Measurements from ENCODE around the gene SP100. TPM values are rescaled to one million over a fixed set of nuclear protein-coding genes. Genes with fewer than 3 reads are reported as not detected.

The SP100 gene
- total and polyA plus RNA-seq, 2 of the 13 experiments (the other 11 are each of a cell fraction or from before 2014, with no cell fraction given): 12.6 to 16.5 TPM

DNA sequence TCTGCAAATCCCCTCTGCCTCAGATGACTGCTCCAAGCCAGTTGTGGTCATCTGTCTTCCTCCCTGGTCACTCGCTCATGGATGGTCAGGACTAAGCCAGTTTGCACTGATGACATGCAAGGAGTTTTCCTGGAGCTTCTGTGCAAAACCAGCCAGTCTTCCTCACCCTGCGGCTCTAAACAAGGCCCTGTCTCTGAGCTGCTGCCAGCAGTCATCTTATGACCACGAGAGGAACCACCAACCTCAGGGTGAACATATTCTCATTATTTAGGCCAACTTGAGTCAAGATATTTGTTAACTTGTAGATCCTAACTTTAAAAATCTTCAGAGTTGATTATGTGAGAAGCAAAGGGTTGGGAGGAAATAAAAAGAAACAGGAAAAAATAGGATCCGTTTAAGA is 176.8 kb downstream of the SP100 start (continued):
- TF ChIP-seq, protein P1, sequence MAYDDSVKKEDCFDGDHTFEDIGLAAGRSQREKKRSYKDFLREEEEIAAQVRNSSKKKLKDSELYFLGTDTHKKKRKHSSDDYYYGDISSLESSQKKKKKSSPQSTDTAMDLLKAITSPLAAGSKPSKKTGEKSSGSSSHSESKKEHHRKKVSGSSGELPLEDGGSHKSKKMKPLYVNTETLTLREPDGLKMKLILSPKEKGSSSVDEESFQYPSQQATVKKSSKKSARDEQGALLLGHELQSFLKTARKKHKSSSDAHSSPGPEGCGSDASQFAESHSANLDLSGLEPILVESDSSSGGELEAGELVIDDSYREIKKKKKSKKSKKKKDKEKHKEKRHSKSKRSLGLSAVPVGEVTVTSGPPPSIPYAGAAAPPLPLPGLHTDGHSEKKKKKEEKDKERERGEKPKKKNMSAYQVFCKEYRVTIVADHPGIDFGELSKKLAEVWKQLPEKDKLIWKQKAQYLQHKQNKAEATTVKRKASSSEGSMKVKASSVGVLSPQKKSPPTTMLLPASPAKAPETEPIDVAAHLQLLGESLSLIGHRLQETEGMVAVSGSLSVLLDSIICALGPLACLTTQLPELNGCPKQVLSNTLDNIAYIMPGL (CRISPR knock-in tag; IDR thresholded peaks at IDR 0.05; ENCODE audit: borderline replicate concordance in 1 of 2, low read depth in 1 of 2): no peak
- TF ChIP-seq MEIS2 (CRISPR knock-in tag; IDR thresholded peaks at IDR 0.05): no peak
- no peak for TF ChIP-seq NR2F6 (IDR thresholded peaks at IDR 0.05)
- TF ChIP-seq NR2F6 (CRISPR knock-in tag; IDR thresholded peaks at IDR 0.05): no peak
- no peak for TF ChIP-seq ZBTB1 (CRISPR knock-in tag; IDR thresholded peaks at IDR 0.05; ENCODE audit: borderline replicate concordance)
- no peak for TF ChIP-seq ATAD3A (CRISPR knock-in tag; IDR thresholded peaks at IDR 0.05)
- TF ChIP-seq, protein P2, sequence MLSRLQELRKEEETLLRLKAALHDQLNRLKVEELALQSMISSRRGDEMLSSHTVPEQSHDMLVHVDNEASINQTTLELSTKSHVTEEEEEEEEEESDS (CRISPR knock-in tag; IDR thresholded peaks at IDR 0.05; ENCODE audit: borderline replicate concordance): no peak
- TF ChIP-seq IRF2 (CRISPR knock-in tag; IDR thresholded peaks at IDR 0.05): no peak
- no peak for TF ChIP-seq PHF8 (CRISPR knock-in tag; IDR thresholded peaks at IDR 0.05)
- TF ChIP-seq, protein P3, sequence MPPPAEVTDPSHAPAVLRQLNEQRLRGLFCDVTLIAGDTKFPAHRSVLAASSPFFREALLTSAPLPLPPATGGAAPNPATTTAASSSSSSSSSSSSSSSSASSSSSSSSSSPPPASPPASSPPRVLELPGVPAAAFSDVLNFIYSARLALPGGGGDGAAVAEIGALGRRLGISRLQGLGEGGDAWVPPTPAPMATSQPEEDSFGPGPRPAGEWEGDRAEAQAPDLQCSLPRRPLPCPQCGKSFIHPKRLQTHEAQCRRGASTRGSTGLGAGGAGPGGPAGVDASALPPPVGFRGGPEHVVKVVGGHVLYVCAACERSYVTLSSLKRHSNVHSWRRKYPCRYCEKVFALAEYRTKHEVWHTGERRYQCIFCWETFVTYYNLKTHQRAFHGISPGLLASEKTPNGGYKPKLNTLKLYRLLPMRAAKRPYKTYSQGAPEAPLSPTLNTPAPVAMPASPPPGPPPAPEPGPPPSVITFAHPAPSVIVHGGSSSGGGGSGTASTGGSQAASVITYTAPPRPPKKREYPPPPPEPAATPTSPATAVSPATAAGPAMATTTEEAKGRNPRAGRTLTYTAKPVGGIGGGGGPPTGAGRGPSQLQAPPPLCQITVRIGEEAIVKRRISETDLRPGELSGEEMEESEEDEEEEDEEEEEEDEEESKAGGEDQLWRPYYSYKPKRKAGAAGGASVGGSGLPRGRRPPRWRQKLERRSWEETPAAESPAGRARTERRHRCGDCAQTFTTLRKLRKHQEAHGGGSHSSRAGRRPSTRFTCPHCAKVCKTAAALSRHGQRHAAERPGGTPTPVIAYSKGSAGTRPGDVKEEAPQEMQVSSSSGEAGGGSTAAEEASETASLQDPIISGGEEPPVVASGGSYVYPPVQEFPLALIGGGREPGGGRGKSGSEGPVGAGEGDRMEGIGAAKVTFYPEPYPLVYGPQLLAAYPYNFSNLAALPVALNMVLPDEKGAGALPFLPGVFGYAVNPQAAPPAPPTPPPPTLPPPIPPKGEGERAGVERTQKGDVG (CRISPR knock-in tag; IDR thresholded peaks at IDR 0.05; ENCODE audit: borderline replicate concordance): no peak
- no peak for TF ChIP-seq HMG20A (CRISPR knock-in tag; IDR thresholded peaks at IDR 0.05; ENCODE audit: borderline replicate concordance)

Small RNA genes within 50 kb of the gene (small RNA-seq; reads per million reads assigned to genes)
- gene HMGB1P3 (ENCODE audit: insufficient read depth in 2 of 3, insufficient read length in 3 of 3, low read depth in 2 of 3, low replicate concordance in 1 of 3): 0 reads per million in 3 experiments
- gene RN7SL834P (ENCODE audit: insufficient read depth in 2 of 3, insufficient read length in 3 of 3, low read depth in 2 of 3, low replicate concordance in 1 of 3): 0 reads per million in 3 experiments
- gene RNU6-451P (ENCODE audit: insufficient read depth in 2 of 3, insufficient read length in 3 of 3, low read depth in 2 of 3, low replicate concordance in 1 of 3): 0 reads per million in 3 experiments

Other genes with a start within 250 kb of the SP100 start
- 9.8 and 10.4 TPM in 2 replicates for gene SP110, start 196.2 kb upstream of the SP100 start, total RNA-seq (2016; rRNA removed; fragmentation: Illumina TruSeq; extraction: Trizol)
- gene SP110, start 196.2 kb upstream of the SP100 start, polyA plus RNA-seq (2011; rRNA removed): 7.9 and 9.7 TPM in 2 replicates
- 0.79 and 0.80 TPM in 2 replicates for gene SP140, start 190.5 kb upstream of the SP100 start, total RNA-seq (2016; rRNA removed; fragmentation: Illumina TruSeq; extraction: Trizol)
- gene SP140, start 190.5 kb upstream of the SP100 start, polyA plus RNA-seq (2011; rRNA removed): 0.57 and 0.81 TPM in 2 replicates
- 13.2 and 17.5 TPM in 2 replicates for gene SP140L, start 89.0 kb upstream of the SP100 start, total RNA-seq (2016; rRNA removed; fragmentation: Illumina TruSeq; extraction: Trizol)
- 10.9 and 13.7 TPM in 2 replicates for gene SP140L, start 89.0 kb upstream of the SP100 start, polyA plus RNA-seq (2011; rRNA removed)

Measured in HepG2 (cell line).